K562 (cell line): Measurements from ENCODE around the gene PPP1R14C. TPM values are rescaled to one million over a fixed set of nuclear protein-coding genes. Genes with fewer than 3 reads are reported as not detected.

Source experiments
- ARID4B ChIP-seq: sonication (generic); formaldehyde crosslinking; IDR thresholded peaks from 2 replicates; pipeline ENCODE4 v1.8.0; 2022; ENCODE audit warnings: mild to moderate bottlenecking, missing genetic modification reagents
- EGR1 ChIP-seq: fragments of 450-650 bp; conservative IDR thresholded peaks from 2 replicates; pipeline ENCODE4 v1.6.1; 2017; ENCODE audit warnings: mild to moderate bottlenecking
- ELF1 ChIP-seq: fragments of 200-800 bp; sonication (Bioruptor generic); IDR thresholded peaks from 2 replicates; pipeline ENCODE4 v1.6.1; 2016; ENCODE audit warnings: missing genetic modification characterization, missing compliant biosample characterization
- EP300 ChIP-seq: IDR thresholded peaks from 2 replicates; pipeline ENCODE4 v1.6.1; 2012; ENCODE audit warnings: low read length, improper control_type of control experiment
- EP400 ChIP-seq: fragments of 450-650 bp; IDR thresholded peaks from 2 replicates; pipeline ENCODE4 v1.6.1; 2017; ENCODE audit warnings: antibody characterized with exemption, mild to moderate bottlenecking, moderate library complexity
- HES1 ChIP-seq: fragments of 450-650 bp; IDR thresholded peaks from 2 replicates; pipeline ENCODE4 v1.6.1; 2016; ENCODE audit warnings: low read depth, mild to moderate bottlenecking, moderate library complexity
- HMBOX1 ChIP-seq: sonication (generic); IDR thresholded peaks from 2 replicates; pipeline ENCODE4 v1.6.1; 2016
- NR1H2 ChIP-seq: sonication (generic); formaldehyde crosslinking; IDR thresholded peaks from 2 replicates; pipeline ENCODE4 v1.4.0; 2020; ENCODE audit warnings: mild to moderate bottlenecking, missing genetic modification reagents
- SAP30 ChIP-seq: fragments of 200-600 bp; sonication (generic); IDR thresholded peaks from 2 replicates; pipeline ENCODE4 v1.6.1; 2012; ENCODE audit warnings: borderline replicate concordance, low read depth, mild to moderate bottlenecking, moderate library complexity, low read length, control low read depth, inconsistent platforms; ENCODE audit not compliant: insufficient read depth, poor library complexity, severe bottlenecking
- SREBF1 ChIP-seq: fragments of 150-350 bp; IDR thresholded peaks from 2 replicates; pipeline ENCODE4 v1.6.1; 2014; ENCODE audit warnings: antibody characterized with exemption, low read depth, low read length, borderline replicate concordance
- TCF3 ChIP-seq: sonication (generic); formaldehyde crosslinking; IDR thresholded peaks from 2 replicates; pipeline ENCODE4 v1.4.0; 2020; ENCODE audit warnings: mild to moderate bottlenecking, missing genetic modification reagents
- THRAP3 ChIP-seq: fragments of 450-650 bp; IDR thresholded peaks from 2 replicates; pipeline ENCODE4 v1.6.1; 2016; ENCODE audit warnings: mild to moderate bottlenecking, inconsistent platforms, borderline replicate concordance
- YBX1 ChIP-seq: fragments of 450-650 bp; IDR thresholded peaks from 2 replicates; pipeline ENCODE4 v1.7.1; 2016; ENCODE audit warnings: mild to moderate bottlenecking
- ZBTB7A ChIP-seq: IDR thresholded peaks from 2 replicates; pipeline ENCODE4 v1.6.1; 2011; ENCODE audit warnings: low read depth, mild to moderate bottlenecking, low read length, moderate library complexity, borderline replicate concordance; ENCODE audit not compliant: control insufficient read depth
- ZFP36 ChIP-seq: fragments of 150-350 bp; IDR thresholded peaks from 2 replicates; pipeline ENCODE4 v1.6.1; 2018; ENCODE audit warnings: low read length, low read depth; ENCODE audit not compliant: partially characterized antibody
- ZNF277 ChIP-seq: fragments of 250-450 bp; sonication (Bioruptor Pico); IDR thresholded peaks from 2 replicates; pipeline ENCODE4 v1.8.0; 2022; ENCODE audit warnings: inconsistent platforms, mild to moderate bottlenecking, moderate library complexity, borderline replicate concordance
- ZNF3 ChIP-seq: fragments of 250-450 bp; sonication (Bioruptor Pico); IDR thresholded peaks from 2 replicates; pipeline ENCODE4 v1.5.0; 2021; ENCODE audit warnings: mild to moderate bottlenecking, moderate library complexity
- ZNF395 ChIP-seq: fragments of 200-800 bp; sonication (Bioruptor generic); IDR thresholded peaks from 2 replicates; pipeline ENCODE4 v1.6.1; 2017; ENCODE audit warnings: missing genetic modification characterization, missing compliant biosample characterization
- ZNF507 ChIP-seq: conservative IDR thresholded peaks from 2 replicates; pipeline ENCODE4 v1.6.1; 2017; ENCODE audit warnings: missing genetic modification characterization, missing compliant biosample characterization
- polyA plus RNA-seq, 8 experiments: library from polyadenylated mRNA; depleted of rRNA in 4 of 8; stranded (reverse) in 5 of 8; unstranded in 3 of 8; fragments of >200 nt; fragmentation: Nextera tagmentation in 2 of 8; fragmentation: Illumina TruSeq in 1 of 8; extraction: Ambion mirVana in 2 of 8; extraction: Trizol in 1 of 8; gene quantifications; 2 replicates each; pipeline versions ENCODE4 v1.2.1 to v1.2.3, GENCODE V29; 2011 to 2014; ENCODE audit warnings: inconsistent platforms in 1 of 8, missing spikeins in 1 of 8
- total RNA-seq, 7 experiments: library from RNA; depleted of rRNA in 6 of 7; stranded (reverse); fragments of >200 nt in 6 of 7; fragmentation: Illumina TruSeq in 2 of 7; extraction: Trizol in 2 of 7; gene quantifications; 2 replicates each; pipeline versions ENCODE4 v1.2.1 to v1.2.3, GENCODE V29; 2011 to 2021; ENCODE audit warnings: low replicate concordance in 1 of 7

PPP1R14C gene
- total and polyA plus RNA-seq, 9 of the 15 experiments (the other 6 are each of a cell fraction or from before 2014, with no cell fraction given): 4.5 to 16.6 (median 11.9) TPM

GRCh38 chr6:150252714-150253444 lies 110.0 kb downstream of the PPP1R14C start (continued):
- TF ChIP-seq ZNF395 (CRISPR knock-in tag) (peak; percentile 61; the same call in 1 of the 2 replicates), THRAP3 (no peak), YBX1 (no peak), ZNF507 (tag) (no peak), ZNF3 (CRISPR knock-in tag) (no peak), ZFP36 (no peak), ELF1 (0 out of 2 replicates have a peak, but pooled peaks have one; percentile 17), TCF3 (CRISPR knock-in tag) (peak; percentile 67), ZBTB7A (no peak), HES1 (no peak), EP400 (no peak), SAP30 (no peak), ZNF277 (CRISPR knock-in tag) (no peak), HMBOX1 (no peak; the same call in 1 of the 2 replicates), NR1H2 (no peak), EP300 (peak; percentile 70; the same call in 1 of the 2 replicates), EGR1 (no peak), SREBF1 (no peak), ARID4B (no peak)
